ENCODE results near the gene SUSD3.
A peak's percentile ranks its signal among the peaks of the same experiment; 100 is the strongest.
"Not testable (repeated sequence)": the region's sequence is repeated elsewhere in the genome, so short reads cannot be mapped to it uniquely, and the experiment has no call there.

The SUSD3 gene

DNA sequence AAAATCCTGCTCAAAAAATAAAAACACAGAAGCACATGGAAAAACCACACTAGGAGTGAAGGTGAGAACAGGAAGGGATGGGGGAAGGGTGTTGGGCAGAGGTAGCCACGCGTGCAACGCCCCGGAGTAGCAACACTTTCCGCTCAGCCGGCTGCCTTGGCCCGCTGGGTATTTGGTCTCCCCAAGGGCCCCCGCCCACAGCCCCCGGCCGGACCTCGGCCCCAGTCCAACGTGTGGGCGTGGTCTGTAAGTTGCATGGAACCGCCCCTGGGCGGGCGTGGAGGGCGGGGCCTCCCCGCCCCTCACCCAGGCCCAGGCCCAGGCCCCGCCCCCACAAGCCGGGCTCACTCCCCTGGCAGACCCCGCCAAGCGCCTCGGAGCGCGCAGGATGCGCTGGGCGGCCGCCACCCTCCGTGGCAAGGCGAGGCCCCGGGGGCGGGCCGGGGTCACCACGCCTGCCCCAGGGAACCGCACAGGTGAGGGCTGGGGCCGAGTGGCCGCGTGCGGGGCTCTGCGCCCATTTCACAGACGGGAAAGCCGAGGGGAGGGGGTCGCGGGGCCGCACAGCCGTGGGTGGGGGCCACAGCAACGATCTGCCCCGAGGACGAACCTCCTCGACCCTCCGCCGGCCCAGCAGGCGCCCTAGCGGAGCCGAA is at the start of gene SUSD3:
TSS of gene SUSD3 (plus strand) at position 347 of the 656 bp plus-strand sequence. CDS start at position 389, 42 bp downstream.
- peak in 1 of 3 experiments; percentile 48 for DNase-seq

DNA sequence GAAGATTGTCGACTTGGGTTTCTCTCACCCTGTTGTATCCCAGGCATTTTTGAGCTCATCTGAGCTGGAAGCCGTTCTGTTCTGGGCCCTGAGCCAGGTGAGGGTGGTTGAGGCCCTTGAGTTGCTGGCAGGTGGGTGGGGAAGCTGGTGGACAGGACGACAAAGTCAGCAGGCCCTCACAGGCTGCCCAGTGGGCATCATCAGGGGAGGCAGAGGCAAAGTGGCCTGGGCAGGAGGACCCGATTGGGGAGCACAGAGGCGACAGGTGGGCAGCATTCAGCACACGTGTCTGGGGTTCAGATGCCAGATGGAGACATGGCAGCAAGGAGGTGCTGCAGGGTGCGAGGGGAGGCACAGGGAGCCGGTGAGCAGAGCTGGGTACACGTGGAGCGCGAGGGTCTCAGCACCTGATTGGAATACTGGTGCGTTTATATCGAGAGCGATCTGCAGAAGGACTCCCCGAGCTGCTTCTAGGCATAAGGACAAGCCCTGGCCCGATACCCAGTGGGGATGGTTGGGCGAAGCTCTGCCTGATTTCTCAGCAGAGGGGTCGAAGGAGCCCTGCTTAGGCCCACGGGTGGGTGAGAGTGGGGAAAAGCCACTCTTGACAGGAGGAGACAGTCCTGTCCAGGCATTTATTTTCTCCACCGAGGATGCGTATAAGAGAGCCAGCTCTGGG is 49.0 kb upstream of the SUSD3 start:
- no peak for DNase-seq

DNA sequence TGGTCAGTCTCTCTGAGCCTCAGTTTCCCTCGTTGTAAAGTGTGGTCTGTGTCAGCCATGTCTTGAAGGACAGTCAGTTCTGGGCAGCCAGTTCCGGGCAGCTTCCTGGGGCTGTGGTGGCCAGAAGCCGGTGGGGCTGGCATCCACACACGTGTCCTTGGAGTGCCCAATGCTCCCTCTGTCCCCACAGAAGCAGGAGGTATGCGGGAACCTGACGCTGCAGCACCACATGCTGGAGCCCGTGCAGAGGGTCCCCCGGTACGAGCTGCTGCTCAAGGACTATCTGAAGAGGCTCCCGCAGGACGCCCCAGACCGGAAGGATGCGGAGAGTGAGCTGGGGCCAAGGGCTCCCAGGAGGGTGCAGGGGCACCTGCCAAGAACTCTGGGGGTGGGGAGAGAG is 48.4 kb upstream of the SUSD3 start:
- no peak for DNase-seq

DNA sequence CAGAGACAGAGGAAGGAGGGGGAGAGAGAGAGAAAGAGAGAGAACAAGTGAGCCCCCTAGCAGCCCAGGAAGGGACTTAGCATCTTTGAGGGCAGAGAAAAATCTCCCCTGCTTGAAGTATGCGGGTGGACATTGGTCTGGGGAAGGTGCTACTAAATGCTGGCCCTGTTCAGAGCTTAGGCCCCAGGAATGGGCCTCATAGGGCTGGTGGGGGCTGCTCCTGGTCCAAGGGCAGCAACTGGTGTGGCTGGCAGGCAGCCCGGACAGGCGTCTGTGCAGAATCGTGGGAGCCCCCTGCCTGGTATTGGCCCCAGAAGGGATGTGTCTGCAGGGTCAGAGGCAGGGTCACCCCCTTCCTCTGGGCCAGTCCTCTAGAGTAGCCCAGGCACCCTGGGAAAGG is 47.8 kb upstream of the SUSD3 start:
- DNase-seq, result no peak

DNA sequence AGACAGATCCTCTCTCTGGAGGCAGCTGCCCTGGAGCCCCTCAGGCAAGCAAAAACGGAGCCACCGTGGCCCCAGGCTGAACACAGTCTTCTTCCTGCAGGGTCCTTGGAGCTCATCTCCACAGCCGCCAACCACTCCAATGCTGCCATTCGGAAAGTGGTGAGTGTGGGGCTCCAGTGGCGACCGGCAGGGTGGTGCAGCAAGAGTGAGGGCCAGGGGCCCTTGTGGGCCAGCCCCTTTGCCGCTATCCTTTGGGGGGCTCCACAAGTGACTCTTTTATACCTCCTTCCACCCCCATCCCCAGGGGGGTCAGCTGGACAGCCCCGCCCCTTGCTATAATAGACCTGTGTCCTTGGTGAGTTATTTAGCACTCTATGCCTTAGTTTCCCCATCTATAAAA is 47.4 kb upstream of the SUSD3 start:
- no peak for DNase-seq

DNA sequence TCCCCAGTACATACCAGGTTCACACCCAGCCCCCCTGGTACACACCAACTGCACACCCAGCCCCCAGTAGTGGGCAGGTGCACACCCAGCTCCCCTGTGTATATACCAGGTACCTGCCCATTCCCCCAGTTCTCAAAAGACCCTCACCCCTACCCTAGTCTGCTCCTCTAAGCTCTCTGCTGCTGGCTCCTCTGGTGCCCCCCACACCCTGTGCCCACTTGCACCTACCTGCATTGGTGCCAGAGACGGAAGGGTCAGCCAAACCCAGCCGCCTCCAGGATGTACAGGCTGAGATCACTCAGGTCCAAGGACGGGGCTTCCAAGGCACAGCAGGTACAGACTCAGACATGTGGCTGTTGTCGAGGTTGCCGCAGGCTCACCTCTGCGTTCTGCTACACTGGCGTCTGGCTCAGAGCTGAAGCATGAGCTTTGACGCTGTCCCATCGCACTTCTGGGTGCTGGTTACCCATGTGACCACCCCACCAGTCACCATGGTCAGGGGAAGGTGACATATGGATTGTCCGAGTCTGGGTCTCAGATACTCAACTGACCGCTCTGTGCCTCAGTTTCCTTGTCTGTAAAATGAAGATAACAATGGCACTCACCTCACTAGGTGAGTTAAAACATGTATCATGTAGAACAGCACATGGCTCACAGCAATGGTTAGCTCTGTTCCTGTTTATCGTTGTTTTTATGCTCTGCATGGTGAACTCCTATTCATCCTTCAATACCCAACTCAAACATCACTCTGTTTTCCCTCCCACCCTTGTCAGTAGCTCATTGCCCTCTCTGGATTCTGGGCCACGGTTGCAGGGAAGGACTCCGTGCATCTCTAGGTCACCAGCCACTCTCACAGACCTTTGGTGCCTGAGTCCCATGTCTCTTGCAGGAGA is 45.3 kb upstream of the SUSD3 start:
- no peak for DNase-seq

DNA sequence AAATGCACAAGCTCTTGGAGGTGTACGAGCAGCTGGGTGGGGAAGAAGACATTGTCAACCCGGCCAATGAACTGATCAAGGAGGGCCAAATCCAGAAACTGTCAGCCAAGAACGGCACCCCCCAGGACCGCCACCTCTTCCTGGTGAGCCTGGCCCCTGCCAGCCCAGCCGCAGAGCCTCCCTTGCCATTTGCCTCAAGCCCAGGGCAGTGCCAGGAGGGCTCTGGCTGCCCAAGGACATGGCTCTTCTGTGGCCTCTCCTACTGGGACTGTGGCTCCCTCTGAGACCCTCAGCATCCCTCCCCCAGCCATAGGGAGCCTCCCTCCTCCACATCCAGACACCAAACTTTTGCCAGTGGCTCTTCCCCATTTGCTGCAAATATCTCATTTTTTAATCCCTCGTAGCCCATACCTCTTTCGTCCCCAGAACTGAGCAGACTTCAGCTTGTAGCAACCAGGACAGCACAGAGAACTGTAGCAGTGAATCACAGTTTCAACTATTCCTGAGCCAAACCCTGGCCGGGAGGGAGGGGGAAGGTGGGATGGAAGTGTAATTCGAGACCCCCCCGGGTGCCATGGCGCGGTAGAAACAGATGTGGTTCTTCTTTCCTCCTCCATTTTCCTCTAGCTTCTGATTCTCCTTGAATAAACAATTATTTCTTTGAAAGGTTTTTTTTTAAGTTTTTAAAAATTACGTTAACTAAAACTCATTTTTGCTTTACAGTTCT is 44.5 kb upstream of the SUSD3 start:
- no peak for DNase-seq

DNA sequence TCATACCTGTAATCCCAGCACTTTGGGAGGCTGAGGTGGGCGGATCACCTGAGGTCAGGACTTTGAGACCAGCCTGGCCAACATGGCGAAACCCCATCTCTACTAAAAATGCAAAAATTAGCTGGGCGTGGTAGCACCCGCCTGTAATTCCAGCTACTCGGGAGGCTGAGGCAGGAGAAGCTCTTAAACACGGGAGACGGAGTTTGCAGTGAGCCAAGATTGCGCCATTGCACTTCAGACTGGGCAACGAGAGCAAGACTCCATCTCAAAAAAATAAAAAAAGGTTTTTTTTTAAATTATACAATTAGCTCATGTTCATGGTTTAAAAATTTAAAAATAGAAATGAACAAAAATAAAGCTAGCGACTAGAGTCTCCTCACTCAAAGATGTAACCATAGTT is 43.3 kb upstream of the SUSD3 start:
- not testable (repeated sequence) for DNase-seq

DNA sequence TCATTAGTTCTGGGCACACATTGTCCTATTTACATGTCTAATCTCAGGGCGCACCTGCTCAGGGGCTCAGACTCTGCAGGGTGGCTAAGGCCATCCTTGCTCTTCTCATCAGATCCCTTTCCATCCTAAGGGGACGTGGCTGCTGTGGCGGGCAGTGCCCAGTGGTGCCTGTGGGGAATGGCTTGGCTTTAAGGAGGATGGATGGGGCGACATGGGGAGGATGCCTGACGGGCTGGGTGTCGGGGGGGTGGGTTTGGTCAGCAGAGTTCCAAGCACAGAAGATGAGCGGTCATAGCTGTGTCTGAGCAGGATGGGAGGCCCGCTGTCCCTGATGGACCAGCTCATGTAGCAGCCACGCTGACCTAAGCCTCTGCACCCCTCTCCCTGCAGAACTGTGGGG is 40.9 kb upstream of the SUSD3 start:
- no peak for DNase-seq

DNA sequence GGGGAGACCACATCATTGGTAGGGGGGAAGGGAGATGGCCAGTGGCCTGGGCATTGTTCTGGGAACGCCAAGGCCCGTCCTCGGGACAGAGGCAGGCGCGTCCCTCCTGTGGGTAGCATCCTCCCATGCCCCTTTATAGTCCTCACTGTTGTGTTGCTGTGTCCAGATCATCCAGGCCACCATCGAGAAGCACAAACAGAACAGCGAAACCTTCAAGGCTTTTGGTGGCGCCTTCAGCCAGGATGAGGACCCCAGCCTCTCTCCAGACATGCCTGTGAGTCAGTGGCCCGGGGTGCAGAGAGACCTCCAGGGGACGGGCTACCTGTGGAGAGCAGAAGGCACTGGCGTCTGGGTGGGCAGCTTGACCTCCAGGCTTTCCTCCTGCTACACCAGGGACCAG is 38.4 kb upstream of the SUSD3 start:
- DNase-seq, result no peak

DNA sequence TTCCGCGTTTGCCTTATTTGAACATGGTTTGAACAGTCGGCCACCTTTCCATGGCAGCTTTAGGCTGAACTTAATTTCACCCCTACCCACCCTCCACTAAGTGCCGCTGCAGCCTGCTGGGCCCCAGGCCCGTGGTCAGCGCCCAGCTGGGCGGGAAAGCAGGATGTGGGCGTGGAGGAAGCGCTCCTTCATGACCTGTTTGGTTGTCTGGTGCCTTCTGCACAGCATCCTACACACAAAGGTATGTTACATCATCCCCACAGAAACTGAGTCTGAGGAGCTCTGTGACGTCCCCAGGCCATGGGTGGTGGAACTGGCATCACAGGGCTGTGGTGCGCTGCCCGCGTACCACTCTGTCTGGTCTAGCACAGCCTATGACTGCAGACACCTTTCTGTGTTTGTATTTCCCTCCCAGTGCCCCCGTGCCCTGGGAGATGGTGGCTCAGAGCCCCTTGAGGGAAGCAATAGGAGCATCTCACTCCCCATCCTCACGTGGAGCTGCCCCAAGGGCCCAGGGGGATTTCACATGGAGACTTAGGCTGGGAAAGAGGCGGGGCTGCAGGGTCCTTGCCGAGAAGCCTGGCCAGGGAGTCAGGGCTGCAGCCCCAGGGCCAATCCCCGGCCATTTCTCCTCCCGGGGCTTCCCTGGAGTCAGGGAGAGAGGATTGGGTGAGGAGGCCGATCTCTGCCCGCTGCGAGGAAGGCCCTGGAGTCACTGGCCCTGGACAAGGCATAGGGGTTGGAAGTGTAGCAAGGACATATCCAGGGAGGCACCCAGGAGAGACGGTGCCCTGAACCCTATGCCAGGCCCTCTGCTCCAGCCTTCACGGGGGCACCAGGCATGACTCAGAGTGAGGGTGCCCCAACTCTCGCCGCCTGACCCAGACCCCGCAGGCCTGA is 37.5 kb upstream of the SUSD3 start:
- DNase-seq, result no peak

DNA sequence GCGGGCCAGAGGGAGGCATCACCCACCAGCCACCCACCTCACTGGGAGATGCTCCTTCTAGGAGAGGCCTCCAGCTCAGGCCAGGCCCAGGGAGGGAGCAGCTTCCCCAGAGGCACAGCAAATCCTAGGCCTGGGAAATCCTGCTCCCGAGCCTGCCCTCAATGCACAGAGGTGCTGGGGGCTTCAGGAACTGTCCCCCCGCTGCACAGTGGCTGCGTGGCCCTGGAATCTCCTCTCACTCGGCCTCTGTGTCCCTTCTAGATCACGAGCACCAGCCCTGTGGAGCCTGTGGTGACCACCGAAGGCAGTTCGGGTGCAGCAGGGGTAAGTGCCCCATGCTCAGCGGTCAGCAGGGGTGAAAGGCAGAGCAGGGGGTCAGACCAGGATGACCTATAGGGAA is 36.4 kb upstream of the SUSD3 start:
- DNase-seq, result no peak

DNA sequence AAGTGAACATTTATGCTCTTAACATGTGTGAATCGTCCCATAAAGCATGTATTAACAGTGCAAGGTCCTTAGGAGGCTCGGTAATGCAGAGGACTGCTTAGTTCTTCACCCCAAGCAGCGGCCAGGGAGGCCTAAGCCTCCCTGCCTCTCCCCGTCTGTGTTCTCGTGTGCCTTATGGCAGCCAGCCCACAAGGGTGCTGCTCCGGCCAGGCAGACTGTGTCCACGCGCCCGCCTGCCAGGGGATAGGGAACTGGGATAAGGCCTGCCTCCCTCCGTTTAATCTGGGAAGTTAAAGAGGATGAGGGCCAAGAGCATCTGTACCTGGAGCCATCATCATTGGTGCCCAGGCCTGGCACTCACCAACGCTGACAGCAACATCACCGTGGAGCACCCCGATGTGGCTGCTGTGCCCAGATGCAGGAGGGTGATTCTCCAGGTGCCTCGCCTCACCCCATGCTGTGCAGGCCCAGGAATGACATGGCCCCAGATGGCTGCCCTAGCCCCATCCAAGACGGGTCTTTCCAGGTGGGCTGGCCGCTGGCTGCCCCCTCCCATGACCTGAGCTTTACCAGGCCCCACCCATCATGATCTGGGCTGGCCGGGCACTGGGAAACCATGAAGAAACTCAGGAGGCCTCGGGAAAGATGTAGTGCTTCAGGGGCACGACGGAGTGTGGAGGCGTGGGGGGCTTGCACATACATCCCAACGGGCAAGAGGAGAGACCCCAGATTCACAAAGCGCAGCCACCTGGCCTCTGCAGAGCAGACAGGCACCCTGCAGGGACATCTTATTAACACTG is 35.6 kb upstream of the SUSD3 start:
- DNase-seq, result no peak

DNA sequence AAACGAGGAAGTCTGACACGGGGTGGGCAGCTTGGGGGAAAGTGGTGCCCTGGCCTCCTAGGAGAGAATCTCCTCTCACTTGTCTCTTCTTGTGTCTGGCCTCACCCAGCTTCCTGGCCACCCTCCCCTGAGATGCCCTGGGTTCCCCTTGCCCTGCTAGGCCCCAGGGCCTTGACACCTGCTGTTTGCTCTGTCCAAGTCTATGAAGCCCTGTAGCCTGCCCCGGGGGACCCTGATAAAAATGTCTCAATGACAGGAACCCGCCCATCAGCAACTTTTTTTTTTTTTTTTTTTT is 35.0 kb upstream of the SUSD3 start:
- DNase-seq, result no peak

DNA sequence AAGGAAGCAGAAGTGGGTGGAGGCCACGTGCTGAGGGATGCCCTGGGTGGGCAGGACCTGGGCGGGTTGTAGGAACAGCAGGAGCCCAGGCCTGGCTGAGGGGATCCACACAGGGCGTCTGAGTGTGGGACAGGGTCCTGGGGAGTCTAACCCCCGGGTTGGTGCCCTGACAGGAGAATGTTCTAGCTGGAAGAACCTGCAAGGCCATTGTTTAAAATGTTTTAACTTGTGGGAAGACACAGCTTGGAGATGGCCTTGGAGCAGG is 33.9 kb upstream of the SUSD3 start:
- no peak for DNase-seq

DNA sequence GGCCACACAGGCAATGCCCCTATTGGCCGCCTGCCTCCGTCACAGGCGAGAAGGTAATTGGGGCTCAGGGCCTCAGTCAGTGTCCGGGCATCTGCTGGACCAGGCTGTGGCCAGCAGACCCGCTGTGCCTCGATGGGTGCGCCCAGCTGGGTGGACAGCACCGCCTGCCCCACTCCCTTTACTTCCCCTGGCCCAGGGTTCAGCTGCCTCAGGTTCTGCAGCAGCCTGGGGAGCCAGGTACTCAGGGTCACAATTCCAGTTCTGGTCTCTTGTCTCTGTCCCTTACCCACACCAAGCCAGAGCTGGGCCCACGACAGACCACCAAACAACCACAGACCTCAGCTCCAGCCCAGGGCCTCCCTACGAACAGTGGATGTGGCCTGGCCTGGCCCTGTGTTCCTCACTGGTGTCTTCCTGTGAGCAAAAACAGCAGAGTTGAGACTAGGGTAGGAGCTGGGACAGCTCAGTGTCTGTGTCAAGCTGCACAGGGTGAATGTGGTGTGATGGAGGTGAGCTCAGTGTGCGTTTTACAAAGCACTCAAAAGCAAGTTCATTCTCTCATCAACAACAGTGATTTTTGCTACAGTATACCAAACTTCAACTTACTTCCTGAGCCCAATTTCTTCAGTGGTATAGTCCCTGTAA is 33.4 kb upstream of the SUSD3 start:
- DNase-seq, result no peak

DNA sequence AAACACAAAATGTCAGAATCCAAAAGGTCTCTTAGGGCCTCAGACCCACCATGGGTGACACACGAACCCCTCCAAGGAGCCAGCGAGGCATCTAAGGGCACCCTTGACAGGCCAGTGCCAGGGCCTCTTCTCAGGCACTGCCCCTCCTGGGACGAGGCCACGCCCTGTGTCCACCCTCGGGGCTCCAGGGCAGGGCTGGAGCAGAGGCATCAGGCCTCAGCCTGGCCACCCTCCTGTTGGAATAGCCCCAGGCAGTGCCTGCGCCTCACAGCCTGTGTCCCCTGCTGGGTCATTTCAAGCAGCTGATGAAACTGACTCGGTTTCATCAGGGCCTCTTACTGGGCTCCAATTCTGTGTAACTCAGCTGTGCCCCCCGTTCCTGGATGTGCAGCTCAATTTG is 32.8 kb upstream of the SUSD3 start:
- peak in 1 of 3 experiments; percentile 37 for DNase-seq

DNA sequence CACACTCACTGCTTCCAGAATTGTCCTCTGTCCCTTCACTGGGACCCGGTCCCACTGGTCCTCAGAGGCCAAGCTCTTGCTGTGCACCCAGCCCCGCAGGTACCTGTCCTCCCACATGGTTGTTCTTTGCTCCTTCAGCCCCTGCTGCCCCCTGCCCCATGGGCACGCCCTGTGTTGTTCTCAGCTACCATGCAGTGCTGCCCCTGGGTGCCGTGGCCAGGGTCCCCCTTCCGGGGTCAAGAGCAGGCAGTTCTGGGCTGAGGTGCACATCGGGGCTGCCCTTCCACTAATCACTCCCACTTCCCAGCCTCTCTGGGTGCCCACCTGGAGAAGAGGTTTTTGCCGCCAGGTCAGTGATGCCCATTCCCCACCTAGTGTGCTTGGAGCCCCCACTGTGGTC is 31.9 kb upstream of the SUSD3 start:
- DNase-seq, result no peak

DNA sequence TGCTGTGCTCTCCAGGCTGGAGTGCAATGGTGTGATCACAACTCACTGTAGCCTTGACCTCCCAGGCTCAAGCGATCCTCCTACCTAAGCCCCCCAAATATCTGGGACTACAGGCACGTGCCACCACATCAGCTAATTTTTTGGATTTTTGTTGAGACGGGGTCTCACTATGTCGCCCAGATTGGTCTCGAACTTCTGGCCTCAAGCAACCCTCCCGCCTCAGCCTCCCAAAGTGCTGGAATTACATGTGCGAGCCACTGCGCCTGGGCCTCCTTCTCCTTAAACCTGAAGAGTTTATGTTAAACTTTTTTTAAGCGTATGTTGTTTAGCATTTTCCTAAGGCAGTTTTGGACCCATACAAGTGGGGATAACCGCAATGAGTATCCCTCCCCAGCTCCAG is 30.8 kb upstream of the SUSD3 start:
- no peak for DNase-seq

DNA sequence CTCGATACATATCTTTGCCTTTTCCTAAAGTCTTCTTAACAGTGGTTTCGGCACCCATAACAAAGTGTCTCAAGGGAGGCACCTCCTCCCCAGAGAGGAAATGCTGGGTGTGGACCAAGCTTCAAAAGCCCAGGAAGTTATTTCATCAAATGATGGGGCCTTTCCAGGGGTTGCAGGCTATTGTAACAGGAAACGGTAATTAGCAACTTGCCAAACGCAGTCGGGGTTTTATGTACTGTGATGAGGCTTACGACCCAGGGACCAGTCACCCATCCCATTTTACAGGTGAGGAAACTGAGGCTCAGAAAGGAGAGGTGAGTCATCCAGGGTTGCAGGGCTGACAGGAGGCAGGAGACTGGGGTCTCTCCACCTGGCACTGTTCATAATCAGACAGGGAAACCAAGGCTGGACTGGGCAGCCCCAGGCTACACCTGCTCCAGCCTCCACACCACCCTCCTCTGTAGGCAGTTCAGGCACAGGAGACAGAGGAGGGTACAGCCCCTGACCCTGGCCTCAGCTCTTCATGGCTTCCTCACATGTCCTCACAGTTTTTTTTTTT is 30.0 kb upstream of the SUSD3 start:
- no peak for DNase-seq
